DMS114 treated with DMSO at 0.1 percent for 48 hours (cell line): ENCODE data around the gene MAOB.

ENCODE experiments used
- DNase-seq: peaks from one replicate; lab custom pipeline; 2025; ENCODE audit not compliant: unreplicated experiment; lab: John Stamatoyannopoulos, UW

Gene MAOB

DNA sequence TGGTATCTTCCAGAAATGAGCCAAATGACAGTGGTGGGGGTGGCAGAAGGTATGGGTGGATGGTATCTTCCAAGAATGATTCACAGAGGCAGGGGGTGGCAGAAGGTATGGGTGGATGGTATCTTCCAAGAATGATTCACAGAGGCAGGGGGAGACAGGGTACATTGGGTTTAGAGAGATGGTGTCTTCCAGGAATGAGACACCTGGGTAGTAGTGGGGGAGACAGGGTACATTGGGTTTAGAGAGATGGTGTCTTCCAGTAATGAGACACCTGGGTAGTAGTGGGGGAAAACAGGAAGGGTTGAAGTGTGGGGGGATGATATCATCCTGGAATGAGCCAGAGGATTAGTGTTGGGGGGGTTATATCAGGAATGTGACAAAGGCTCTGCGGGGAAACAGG is 164.2 kb downstream of the MAOB start:
- DNase-seq: no peak

DNA sequence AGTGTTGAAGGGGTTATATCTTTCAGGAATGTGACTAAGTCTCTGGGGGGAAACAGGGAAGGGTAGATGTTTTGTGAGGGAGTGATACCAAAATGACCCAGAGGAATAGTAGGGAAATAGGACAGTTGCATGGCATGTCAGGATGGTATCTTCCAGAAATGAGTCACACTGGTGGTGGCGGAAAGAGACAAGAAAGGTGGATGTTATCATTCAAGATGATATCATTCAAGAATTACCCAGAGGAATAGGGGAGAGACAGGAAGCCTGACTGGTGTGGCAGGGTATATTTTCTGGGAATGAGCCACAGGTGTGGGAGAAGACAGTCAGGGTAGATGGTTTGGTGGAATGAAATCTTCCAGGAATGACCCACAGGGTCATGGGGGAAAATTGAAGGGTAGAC is 165.1 kb downstream of the MAOB start:
- no peak for DNase-seq

DNA sequence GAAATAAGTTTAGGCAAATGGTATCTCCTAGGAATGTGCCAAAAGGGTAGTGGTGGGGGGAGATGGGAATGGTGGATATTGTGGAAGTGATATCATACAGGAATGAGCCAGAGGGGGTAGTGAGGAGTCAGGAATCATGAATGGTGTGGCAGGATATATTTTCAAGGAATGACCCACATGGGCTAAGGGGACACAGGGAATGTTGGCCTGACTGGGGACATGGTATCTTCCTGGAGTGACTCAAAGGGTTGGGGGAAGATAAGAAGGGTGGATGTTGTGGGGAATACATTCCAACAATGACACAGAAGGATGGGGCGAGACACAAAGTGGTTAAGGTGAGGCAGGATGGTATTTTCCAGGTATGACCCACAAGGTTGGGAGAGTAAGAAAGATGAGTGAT is 165.6 kb downstream of the MAOB start:
- no peak for DNase-seq
